GM18508 (cell line): ENCODE measurements around the gene AFMID.

Experiments
- ATAC-seq: cut with Tn5 transposase; IDR thresholded peaks from one replicate; pipeline ENCODE4 v1.9.1; 2021; ENCODE audit warnings: moderate number of reproducible peaks; ENCODE audit not compliant: insufficient read depth, unreplicated experiment

Gene AFMID

GRCh38 chr17:78176548-78177025 is 10.6 kb upstream of the AFMID start:
- no peak for ATAC-seq

- no peak for ATAC-seq
These were observed 7.8 kb upstream of the AFMID start for GRCh38 chr17:78179372-78179771.

- ATAC-seq, result no peak
These were observed 7.1 kb upstream of the AFMID start for GRCh38 chr17:78180083-78180482.

DNA sequence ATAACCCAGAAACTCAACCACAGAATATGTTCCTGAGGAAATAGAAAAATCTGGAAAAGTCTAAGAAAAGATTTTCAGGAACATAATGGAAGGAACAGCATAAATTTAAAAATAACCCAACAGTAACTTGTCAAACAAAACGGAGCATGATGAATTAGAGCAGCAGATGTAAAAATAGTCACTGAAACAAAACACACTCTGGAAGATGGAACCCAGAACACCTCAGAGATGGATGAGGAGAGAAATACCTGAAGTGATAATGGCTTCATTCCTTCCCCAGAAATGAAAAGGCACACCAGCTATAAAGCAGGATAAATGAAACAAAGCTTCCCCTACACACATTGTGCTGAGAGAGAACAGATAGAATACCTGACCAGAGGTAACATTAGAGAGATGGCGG is 6.7 kb upstream of the AFMID start:
- no peak for ATAC-seq

GRCh38 chr17:78182504-78182903 is 4.7 kb upstream of the AFMID start:
- no peak for ATAC-seq

GRCh38 chr17:78183916-78184315 is 3.2 kb upstream of the AFMID start:
- ATAC-seq, result no peak

DNA sequence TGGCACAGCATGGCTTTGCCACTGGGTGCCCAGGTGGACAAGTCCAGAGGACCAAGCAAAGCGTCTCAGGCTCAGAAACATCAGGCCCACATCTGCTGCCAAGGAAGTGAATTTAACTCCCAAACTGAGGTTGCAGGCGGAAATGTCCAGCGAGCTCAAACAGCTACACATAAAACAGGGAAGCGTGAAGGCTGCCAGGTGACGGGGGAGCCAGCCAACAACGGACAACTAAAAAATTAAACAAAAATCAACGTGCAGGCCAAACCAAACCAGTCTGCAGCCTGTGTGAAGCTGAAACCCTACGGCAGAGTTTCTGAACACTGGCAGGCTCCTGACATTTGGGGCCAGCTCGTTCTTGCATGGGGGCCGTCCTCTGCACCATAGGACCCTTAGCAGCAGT is 2.8 kb upstream of the AFMID start:
- ATAC-seq, result no peak

- ATAC-seq, result no peak
These were observed 2.3 kb upstream of the AFMID start for GRCh38 chr17:78184868-78185267.

DNA sequence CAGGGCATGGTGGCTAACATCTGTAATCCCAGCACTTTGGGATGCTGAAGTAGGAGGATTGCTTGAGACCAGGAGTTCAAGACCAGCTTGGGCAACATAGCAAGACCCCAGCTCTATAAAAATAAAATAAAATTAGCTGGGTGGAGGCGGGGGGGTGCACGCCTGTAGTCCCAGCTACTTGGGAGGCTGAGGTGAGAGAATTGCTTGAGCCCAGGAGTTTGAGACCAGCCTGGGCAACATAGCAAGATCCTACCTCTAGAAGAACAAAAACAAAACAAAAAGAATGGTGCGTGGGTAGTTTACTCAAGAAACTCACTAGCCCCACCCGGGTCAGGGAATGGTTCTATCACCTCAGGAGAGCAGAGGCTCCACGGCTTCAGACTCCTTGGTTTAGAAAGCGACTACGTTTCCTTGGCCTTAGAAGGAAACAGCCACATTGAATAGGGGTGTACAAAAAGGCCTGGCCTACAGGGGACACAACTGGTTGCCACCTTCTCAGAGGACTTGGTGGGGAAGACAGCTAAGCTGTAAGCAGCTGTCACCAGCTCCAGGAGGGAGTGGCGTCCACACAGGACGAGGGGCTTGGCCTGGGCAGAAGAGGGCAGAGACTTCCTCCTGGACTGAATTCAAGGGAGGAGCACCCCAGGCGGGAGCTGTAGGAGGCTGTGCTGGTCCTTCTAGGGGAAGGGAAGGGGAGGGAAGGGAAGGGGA is 1.0 kb upstream of the AFMID start:
- no peak for ATAC-seq

- ATAC-seq, result no peak
These were observed 9.6 kb downstream of the AFMID start for GRCh38 chr17:78196716-78197115.

- ATAC-seq, result no peak
These were observed 10.1 kb downstream of the AFMID start for GRCh38 chr17:78197147-78197832.

- no peak for ATAC-seq
These were observed 13.3 kb downstream of the AFMID start for GRCh38 chr17:78200451-78200850.

- no peak for ATAC-seq
These were observed 15.5 kb downstream of the AFMID start for GRCh38 chr17:78202666-78203065.

- ATAC-seq, result no peak
These were observed 17.4 kb downstream of the AFMID start for GRCh38 chr17:78204387-78205123.

GRCh38 chr17:78205124-78205775 is 18.1 kb downstream of the AFMID start:
- no peak for ATAC-seq

GRCh38 chr17:78206298-78206697 is 19.1 kb downstream of the AFMID start:
- no peak for ATAC-seq

DNA sequence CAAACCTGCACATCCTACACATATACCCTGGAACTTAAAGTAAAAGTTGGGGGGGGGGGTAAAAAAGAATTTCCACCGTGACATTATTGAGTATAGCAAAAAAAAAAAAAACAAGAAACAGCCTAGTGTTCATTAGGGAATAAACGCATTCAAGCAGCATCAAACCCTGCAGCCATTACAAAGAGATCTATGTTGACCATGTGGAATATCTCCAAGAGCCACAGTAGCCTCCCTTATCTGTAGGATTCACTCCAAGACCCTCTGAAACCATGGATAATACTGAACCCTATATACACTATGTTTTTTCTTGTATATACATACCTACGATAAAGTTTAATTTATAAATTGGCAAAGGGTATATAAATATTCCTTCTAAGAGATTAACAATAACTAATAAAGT is 21.3 kb downstream of the AFMID start:
- no peak for ATAC-seq

DNA sequence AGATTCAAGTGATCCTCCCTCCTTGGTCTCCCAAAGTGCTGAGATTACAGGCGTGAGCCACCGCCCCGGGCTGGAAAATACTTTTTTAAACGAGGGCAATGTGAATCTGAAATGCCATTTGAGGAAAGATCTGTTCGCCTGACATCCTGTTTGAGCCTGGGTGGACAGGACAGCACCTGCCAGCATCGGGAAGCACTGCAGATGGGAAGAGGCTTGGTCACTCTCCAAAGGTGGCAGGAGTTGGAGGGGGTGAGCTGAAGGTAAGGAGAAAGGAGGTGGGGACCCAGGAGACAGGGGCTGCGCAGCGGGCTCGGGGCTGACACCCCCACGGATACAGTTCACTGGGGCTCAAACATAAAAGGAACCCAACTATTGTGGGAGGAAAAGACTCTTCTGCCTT is 22.9 kb downstream of the AFMID start:
- no peak for ATAC-seq

DNA sequence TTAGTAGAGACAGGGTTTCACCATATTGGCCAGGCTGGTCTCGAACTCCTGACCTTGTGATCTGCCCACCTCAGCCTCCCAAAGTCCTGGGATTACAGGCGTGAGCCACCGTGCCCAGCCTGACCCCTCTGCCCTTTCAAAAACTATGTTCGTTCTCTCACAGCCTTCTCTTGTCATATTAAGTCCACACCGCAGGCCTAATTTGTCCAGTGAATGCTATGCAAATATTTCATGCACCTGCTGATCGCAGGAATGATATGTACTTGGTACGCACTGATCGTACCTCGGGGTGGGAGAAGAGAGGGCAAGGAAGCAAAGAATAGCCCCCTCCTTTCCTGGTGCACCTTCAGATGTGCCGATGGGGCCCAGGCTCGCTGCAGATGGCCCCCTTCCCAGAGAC is 23.9 kb downstream of the AFMID start:
- no peak for ATAC-seq

DNA sequence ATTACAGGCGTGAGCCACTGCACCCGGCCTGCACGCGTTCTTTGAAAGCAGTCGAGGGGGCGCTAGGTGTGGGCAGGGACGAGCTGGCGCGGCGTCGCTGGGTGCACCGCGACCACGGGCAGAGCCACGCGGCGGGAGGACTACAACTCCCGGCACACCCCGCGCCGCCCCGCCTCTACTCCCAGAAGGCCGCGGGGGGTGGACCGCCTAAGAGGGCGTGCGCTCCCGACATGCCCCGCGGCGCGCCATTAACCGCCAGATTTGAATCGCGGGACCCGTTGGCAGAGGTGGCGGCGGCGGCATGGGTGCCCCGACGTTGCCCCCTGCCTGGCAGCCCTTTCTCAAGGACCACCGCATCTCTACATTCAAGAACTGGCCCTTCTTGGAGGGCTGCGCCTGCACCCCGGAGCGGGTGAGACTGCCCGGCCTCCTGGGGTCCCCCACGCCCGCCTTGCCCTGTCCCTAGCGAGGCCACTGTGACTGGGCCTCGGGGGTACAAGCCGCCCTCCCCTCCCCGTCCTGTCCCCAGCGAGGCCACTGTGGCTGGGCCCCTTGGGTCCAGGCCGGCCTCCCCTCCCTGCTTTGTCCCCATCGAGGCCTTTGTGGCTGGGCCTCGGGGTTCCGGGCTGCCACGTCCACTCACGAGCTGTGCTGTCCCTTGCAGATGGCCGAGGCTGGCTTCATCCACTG is 27.0 kb downstream of the AFMID start, which contains the start of gene BIRC5:
Gene BIRC5 (plus strand): TSS at position 238 of the 690 bp plus-strand sequence. CDS start 64 bp downstream, at position 302.
- no peak for ATAC-seq
